ENCODE results near the gene TMEM132C.

DNA sequence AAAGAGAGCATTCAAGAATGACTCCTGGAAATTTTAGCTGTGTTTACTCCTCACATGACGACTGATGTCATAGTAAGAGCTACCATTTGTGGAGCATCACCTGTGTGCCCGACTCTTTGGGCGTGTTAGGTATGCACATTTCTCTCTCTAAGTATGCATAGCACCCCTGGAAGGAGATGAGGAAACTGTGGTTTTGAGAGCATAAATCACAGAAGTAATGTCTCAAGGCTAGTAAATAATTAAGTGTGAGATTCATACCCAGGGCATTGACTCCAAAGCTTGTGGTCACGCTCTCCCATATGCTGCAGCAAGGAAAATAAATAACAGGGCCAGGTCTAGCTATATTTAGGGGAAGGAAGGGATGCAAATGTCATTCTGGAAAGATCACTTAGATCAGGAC is 340.7 kb downstream of the TMEM132C start:
- TF ChIP-seq, protein P1, sequence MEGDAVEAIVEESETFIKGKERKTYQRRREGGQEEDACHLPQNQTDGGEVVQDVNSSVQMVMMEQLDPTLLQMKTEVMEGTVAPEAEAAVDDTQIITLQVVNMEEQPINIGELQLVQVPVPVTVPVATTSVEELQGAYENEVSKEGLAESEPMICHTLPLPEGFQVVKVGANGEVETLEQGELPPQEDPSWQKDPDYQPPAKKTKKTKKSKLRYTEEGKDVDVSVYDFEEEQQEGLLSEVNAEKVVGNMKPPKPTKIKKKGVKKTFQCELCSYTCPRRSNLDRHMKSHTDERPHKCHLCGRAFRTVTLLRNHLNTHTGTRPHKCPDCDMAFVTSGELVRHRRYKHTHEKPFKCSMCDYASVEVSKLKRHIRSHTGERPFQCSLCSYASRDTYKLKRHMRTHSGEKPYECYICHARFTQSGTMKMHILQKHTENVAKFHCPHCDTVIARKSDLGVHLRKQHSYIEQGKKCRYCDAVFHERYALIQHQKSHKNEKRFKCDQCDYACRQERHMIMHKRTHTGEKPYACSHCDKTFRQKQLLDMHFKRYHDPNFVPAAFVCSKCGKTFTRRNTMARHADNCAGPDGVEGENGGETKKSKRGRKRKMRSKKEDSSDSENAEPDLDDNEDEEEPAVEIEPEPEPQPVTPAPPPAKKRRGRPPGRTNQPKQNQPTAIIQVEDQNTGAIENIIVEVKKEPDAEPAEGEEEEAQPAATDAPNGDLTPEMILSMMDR (IDR thresholded peaks at IDR 0.05): no peak
- no peak for TF ChIP-seq POLR2AphosphoS5 (IDR thresholded peaks at IDR 0.05)
- TF ChIP-seq EP300 (IDR thresholded peaks at IDR 0.05): no peak
